KMS-11 (cell line): ENCODE data around the gene ACSL5.

Experiments
- H2AFZ ChIP-seq: fragments of 200-600 bp; sonication (generic); 2 replicates; pipeline ENCODE4 v1.6.1; 2016; ENCODE audit warnings: antibody characterized with exemption, mixed run types, low read depth
- H3K27ac ChIP-seq: fragments of 200-600 bp; sonication (generic); 2 replicates; pipeline ENCODE4 v1.6.1; 2016; ENCODE audit warnings: mild to moderate bottlenecking, mixed run types
- H3K27me3 ChIP-seq: fragments of 200-600 bp; sonication (generic); 2 replicates; pipeline ENCODE4 v1.6.1; 2017; ENCODE audit warnings: mild to moderate bottlenecking, low read depth, mixed run types, moderate library complexity; ENCODE audit not compliant: insufficient read depth
- H3K36me3 ChIP-seq: fragments of 200-600 bp; sonication (generic); 2 replicates; pipeline ENCODE4 v1.6.1; 2017; ENCODE audit warnings: mild to moderate bottlenecking, mixed run types; ENCODE audit not compliant: insufficient read depth
- H3K4me1 ChIP-seq: fragments of 200-600 bp; sonication (generic); 2 replicates; pipeline ENCODE4 v1.6.1; 2016; ENCODE audit warnings: mild to moderate bottlenecking, low read depth, mixed run types; ENCODE audit not compliant: poor library complexity, severe bottlenecking
- H3K4me2 ChIP-seq: fragments of 200-600 bp; sonication (generic); 2 replicates; pipeline ENCODE4 v1.7.0; 2016; ENCODE audit warnings: mild to moderate bottlenecking, mixed run types
- H3K4me3 ChIP-seq: fragments of 200-600 bp; sonication (generic); IDR thresholded peaks from 2 replicates; pipeline ENCODE4 v1.6.1; 2017; ENCODE audit warnings: low read depth, low read length, mixed read lengths; ENCODE audit not compliant: insufficient read depth
- H3K79me2 ChIP-seq: fragments of 200-600 bp; sonication (generic); 2 replicates; pipeline ENCODE4 v1.6.1; 2016; ENCODE audit warnings: low read depth, mixed run types; ENCODE audit not compliant: insufficient read depth
- H3K9ac ChIP-seq: fragments of 200-600 bp; sonication (generic); 2 replicates; pipeline ENCODE4 v1.6.1; 2016; ENCODE audit warnings: mild to moderate bottlenecking, mixed run types
- H4K20me1 ChIP-seq: fragments of 200-600 bp; sonication (generic); 2 replicates; pipeline ENCODE4 v1.6.1; 2016; ENCODE audit warnings: mild to moderate bottlenecking, mixed run types; ENCODE audit not compliant: insufficient read depth
- CTCF ChIP-seq: fragments of 200-600 bp; sonication (generic); conservative IDR thresholded peaks from 2 replicates; pipeline ENCODE4 v1.6.1; 2017; ENCODE audit warnings: low read depth, mild to moderate bottlenecking, antibody characterized with exemption, low read length, moderate library complexity, mixed read lengths

ACSL5 gene

GRCh38 chr10:112363696-112364688 lies 9.9 kb upstream of the ACSL5 start:
- Histone ChIP-seq H3K4me1 (no peaks in the 10 kb centered on the region), H3K27ac (no peak overlapping the region), H4K20me1 (no peaks in the 10 kb centered on the region), H3K9ac (no peak overlapping the region), H3K4me3 (no peak overlapping the region), H3K79me2 (no peaks in the 10 kb centered on the region), H3K36me3 (no peaks in the 10 kb centered on the region), H3K27me3 (no peaks in the 10 kb centered on the region), H3K4me2 (no peak overlapping the region), H2AFZ (no peak overlapping the region)
- no peak for TF ChIP-seq CTCF

DNA sequence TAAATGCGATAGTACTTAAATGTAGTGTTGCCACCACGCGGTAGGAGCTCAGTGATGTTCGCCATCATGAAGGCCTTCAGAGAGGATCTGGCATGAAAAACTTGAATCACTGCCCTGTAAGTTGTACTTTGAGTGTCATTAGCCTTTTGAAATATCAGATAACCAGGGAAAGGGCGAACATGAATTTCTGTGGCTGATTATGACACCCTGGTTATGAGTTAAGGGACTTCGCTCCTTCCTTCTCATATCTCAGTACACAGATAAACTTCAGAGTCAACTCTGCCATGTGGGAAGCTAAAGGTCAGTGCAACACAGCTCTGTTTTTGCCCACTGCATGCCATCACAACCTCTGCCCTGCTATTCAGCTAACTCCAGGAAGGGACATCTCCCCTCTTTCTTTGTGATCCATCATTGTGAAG lies 8.9 kb upstream of the ACSL5 start:
- Histone ChIP-seq H4K20me1 (no peaks in the 10 kb centered on the region), H3K4me3 (no peak overlapping the region), H3K27me3 (no peaks in the 10 kb centered on the region), H3K79me2 (no peaks in the 10 kb centered on the region), H3K27ac (no peak overlapping the region), H3K9ac (no peak overlapping the region), H3K4me1 (no peaks in the 10 kb centered on the region), H3K4me2 (no peak overlapping the region), H2AFZ (no peak overlapping the region), H3K36me3 (no peaks in the 10 kb centered on the region)
- no peak for TF ChIP-seq CTCF

DNA sequence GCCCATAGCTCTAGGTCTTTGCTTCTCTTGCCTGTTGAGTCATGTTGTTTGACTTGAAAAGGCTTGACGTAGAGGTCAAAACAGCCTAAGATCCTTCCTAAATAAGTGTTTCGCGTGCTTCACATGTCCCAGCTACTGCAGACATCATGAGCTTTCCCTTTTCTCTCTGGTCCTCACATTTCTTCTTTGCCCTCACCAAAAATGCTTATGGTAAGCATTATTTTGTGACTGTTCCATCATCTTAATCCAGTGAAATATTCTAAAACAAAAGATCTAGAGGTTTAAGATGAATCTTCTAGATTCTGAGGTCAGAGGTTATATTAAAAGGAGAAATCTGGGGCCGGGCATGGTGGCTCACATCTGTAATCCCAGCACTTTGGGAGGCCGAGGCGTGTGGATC lies 8.5 kb upstream of the ACSL5 start:
- Histone ChIP-seq H3K4me2 (no peak overlapping the region), H3K36me3 (no peaks in the 10 kb centered on the region), H3K9ac (no peak overlapping the region), H4K20me1 (no peaks in the 10 kb centered on the region), H3K4me1 (no peaks in the 10 kb centered on the region), H3K27ac (no peak overlapping the region), H3K4me3 (no peak overlapping the region), H2AFZ (no peak overlapping the region), H3K27me3 (no peaks in the 10 kb centered on the region), H3K79me2 (no peaks in the 10 kb centered on the region)
- no peak for TF ChIP-seq CTCF

- Histone ChIP-seq H2AFZ (no peak overlapping the region), H3K79me2 (no peaks in the 10 kb centered on the region), H4K20me1 (no peaks in the 10 kb centered on the region), H3K36me3 (no peaks in the 10 kb centered on the region), H3K4me3 (no peak overlapping the region), H3K4me1 (no peaks in the 10 kb centered on the region), H3K4me2 (no peak overlapping the region), H3K27ac (no peak overlapping the region), H3K27me3 (no peaks in the 10 kb centered on the region), H3K9ac (no peak overlapping the region)
- TF ChIP-seq CTCF, result no peak
Measured at GRCh38 chr10:112366992-112367391, 6.9 kb upstream of the ACSL5 start.
